Measurements from ENCODE around the gene TMEM135. TPM values are rescaled to one million over a fixed set of nuclear protein-coding genes. Genes with fewer than 3 reads are reported as not detected.

The TMEM135 gene
- total and polyA plus RNA-seq, 2 donors (not counting 1 experiment from before 2014, with no cell fraction given) = 2.7 to 19.5 TPM

GRCh38 chr11:87263979-87264378 lies 226.2 kb downstream of the TMEM135 start:
- no peak overlapping the region for H3K27ac ChIP-seq (ENCODE audit: low read length in 2 of 2)
- H4K20me1 ChIP-seq (ENCODE audit: control insufficient read depth, insufficient read depth, low read length, poor library complexity, severe bottlenecking) = no peaks in the 10 kb centered on the region

DNA sequence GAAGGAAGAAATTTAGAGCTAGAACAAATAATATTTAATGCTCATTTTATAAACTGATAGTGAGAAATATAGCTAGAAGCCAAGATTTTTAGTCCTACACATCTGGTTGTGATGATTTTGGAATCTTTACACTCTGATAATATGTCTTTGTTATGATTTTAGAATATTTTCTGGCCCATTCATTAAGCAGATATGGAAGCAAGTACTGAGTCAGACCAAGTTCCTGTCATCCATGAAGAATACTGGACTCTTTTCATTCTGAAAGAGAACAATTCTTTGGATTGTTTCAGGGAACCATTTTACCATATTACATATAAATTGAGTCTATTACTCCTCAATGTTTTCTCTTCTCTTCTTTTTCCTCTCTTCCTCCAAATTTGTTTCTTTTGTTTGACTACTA lies 227.4 kb downstream of the TMEM135 start:
- H4K20me1 ChIP-seq (ENCODE audit: control insufficient read depth, insufficient read depth, low read length, poor library complexity, severe bottlenecking) = no peaks in the 10 kb centered on the region
- no peaks in the 10 kb centered on the region for H3K4me1 ChIP-seq (ENCODE audit: control insufficient read depth in 2 of 2, insufficient read depth in 2 of 2, low read length in 2 of 2)
- ATAC-seq (ENCODE audit: low read depth) = no peak
- CTCF ChIA-PET = interaction anchor here (1.1 kb wide), 1 partner anchor 20 kb away, joined by 3 read pairs; no protein-coding TSS in a partner anchor
- intact Hi-C loops (cut with micrococcal nuclease) = no loop called here
- no peaks in the 10 kb centered on the region for H3K79me2 ChIP-seq (ENCODE audit: control insufficient read depth, insufficient read depth, low read length)
- H3K9me3 Mint-ChIP-seq (ENCODE audit: insufficient read depth) = no peaks in the 10 kb centered on the region
- H3K9me3 ChIP-seq (ENCODE audit: control extremely low read depth in 1 of 3, control insufficient read depth in 2 of 3, insufficient read depth in 1 of 3, low read length in 2 of 3) = no peaks in the 10 kb centered on the region
- no peak overlapping the region for H3K4me2 ChIP-seq (replicated peaks; ENCODE audit: low read depth, low read length, poor library complexity, severe bottlenecking)
- H3K27me3 Mint-ChIP-seq = no peaks in the 10 kb centered on the region
- no peak overlapping the region for H3K9ac ChIP-seq (ENCODE audit: low read length)
- no peak overlapping the region for H3K27ac ChIP-seq (ENCODE audit: low read length in 2 of 2)
- H3K36me3 ChIP-seq (replicated peaks in 1 of 2; ENCODE audit: control extremely low read depth in 1 of 2, control insufficient read depth in 1 of 2, extremely low read depth in 1 of 2, insufficient read depth in 2 of 2, low read length in 1 of 2) = no peaks in the 10 kb centered on the region
- TF ChIP-seq, protein P1, sequence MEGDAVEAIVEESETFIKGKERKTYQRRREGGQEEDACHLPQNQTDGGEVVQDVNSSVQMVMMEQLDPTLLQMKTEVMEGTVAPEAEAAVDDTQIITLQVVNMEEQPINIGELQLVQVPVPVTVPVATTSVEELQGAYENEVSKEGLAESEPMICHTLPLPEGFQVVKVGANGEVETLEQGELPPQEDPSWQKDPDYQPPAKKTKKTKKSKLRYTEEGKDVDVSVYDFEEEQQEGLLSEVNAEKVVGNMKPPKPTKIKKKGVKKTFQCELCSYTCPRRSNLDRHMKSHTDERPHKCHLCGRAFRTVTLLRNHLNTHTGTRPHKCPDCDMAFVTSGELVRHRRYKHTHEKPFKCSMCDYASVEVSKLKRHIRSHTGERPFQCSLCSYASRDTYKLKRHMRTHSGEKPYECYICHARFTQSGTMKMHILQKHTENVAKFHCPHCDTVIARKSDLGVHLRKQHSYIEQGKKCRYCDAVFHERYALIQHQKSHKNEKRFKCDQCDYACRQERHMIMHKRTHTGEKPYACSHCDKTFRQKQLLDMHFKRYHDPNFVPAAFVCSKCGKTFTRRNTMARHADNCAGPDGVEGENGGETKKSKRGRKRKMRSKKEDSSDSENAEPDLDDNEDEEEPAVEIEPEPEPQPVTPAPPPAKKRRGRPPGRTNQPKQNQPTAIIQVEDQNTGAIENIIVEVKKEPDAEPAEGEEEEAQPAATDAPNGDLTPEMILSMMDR (IDR thresholded peaks at IDR 0.05) = no peak
- no peak for TF ChIP-seq EZH2 (IDR thresholded peaks at IDR 0.05; ENCODE audit: borderline replicate concordance, insufficient read depth, low read depth, low read length, poor library complexity, severe bottlenecking)
- H3K4me1 Mint-ChIP-seq = no peaks in the 10 kb centered on the region
- POLR2A ChIA-PET = no interaction called here
- H3K27ac Mint-ChIP-seq = no peak overlapping the region
- H3K4me3 ChIP-seq (ENCODE audit: control extremely low read depth in 1 of 5, extremely low read depth in 1 of 5, insufficient read depth in 1 of 5, low read depth in 2 of 5, low read length in 4 of 5) = no peak overlapping the region
- H2AFZ ChIP-seq (ENCODE audit: insufficient read depth, low read depth, low read length, poor library complexity, severe bottlenecking) = no peak overlapping the region
- H3K4me3 Mint-ChIP-seq = no peak overlapping the region
- H3K27me3 ChIP-seq (replicated peaks in 1 of 4; ENCODE audit: control extremely low read depth in 1 of 4, control insufficient read depth in 3 of 4, insufficient read depth in 4 of 4, low read length in 3 of 4) = no peaks in the 10 kb centered on the region
- DNase-seq = no peak

More at GRCh38 chr11:87263979-87264378, 226.2 kb downstream of the TMEM135 start:
- intact Hi-C loops (cut with micrococcal nuclease) = no loop called here
- Mint-ChIP-seq H3K27ac (no peak overlapping the region), H3K4me1 (no peaks in the 10 kb centered on the region), H3K9me3 (ENCODE audit: insufficient read depth) (no peaks in the 10 kb centered on the region), H3K27me3 (no peaks in the 10 kb centered on the region), H3K4me3 (no peak overlapping the region)
- H3K36me3 ChIP-seq (replicated peaks in 1 of 2; ENCODE audit: control extremely low read depth in 1 of 2, control insufficient read depth in 1 of 2, extremely low read depth in 1 of 2, insufficient read depth in 2 of 2, low read length in 1 of 2) = no peaks in the 10 kb centered on the region
- TF ChIP-seq, protein P1 (IDR thresholded peaks at IDR 0.05) = no peak
- TF ChIP-seq EZH2 (IDR thresholded peaks at IDR 0.05; ENCODE audit: borderline replicate concordance, insufficient read depth, low read depth, low read length, poor library complexity, severe bottlenecking) = no peak
- no peak overlapping the region for H3K9ac ChIP-seq (ENCODE audit: low read length)
- H3K4me1 ChIP-seq (ENCODE audit: control insufficient read depth in 2 of 2, insufficient read depth in 2 of 2, low read length in 2 of 2) = no peaks in the 10 kb centered on the region
- DNase-seq (no peak), ATAC-seq (ENCODE audit: low read depth) (no peak)
- H2AFZ ChIP-seq (ENCODE audit: insufficient read depth, low read depth, low read length, poor library complexity, severe bottlenecking) = no peak overlapping the region
- H3K4me3 ChIP-seq (ENCODE audit: control extremely low read depth in 1 of 5, extremely low read depth in 1 of 5, insufficient read depth in 1 of 5, low read depth in 2 of 5, low read length in 4 of 5) = no peak overlapping the region
- CTCF ChIA-PET = no interaction called here
- H3K27me3 ChIP-seq (replicated peaks in 1 of 4; ENCODE audit: control extremely low read depth in 1 of 4, control insufficient read depth in 3 of 4, insufficient read depth in 4 of 4, low read length in 3 of 4) = no peaks in the 10 kb centered on the region
- POLR2A ChIA-PET = no interaction called here
- no peaks in the 10 kb centered on the region for H3K9me3 ChIP-seq (ENCODE audit: control extremely low read depth in 1 of 3, control insufficient read depth in 2 of 3, insufficient read depth in 1 of 3, low read length in 2 of 3)
- H3K4me2 ChIP-seq (replicated peaks; ENCODE audit: low read depth, low read length, poor library complexity, severe bottlenecking) = no peak overlapping the region
- H3K79me2 ChIP-seq (ENCODE audit: control insufficient read depth, insufficient read depth, low read length) = no peaks in the 10 kb centered on the region
